Measurements from ENCODE around the gene STT3A. TPM values are rescaled to one million over a fixed set of nuclear protein-coding genes. Genes with fewer than 3 reads are reported as not detected.
A peak's percentile ranks its signal among the peaks of the same experiment; 100 is the strongest.

STT3A gene
- total and polyA plus RNA-seq, 10 of the 15 experiments (the other 5 are each of a cell fraction or from before 2014, with no cell fraction given) = 74.4 to 202 (median 118) TPM

DNA sequence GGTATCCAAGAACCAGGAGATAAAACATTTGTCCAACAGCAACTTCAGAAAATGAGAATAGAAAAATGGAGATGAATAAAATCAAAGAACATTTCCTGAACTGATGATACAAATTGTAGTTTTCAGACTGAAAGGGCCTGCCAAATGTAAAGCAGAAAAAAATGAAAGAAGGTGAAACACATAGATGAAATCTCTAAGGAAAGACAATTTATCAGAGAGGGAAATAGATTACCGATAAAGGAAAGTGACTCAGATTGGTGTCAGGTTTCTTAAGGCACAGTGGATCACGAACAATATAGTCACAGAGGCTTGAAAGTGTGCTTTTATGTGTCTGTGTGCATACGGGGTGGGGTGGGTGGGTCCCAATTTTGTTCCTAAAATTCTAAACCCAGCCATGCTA, 4.1 kb upstream of the STT3A start (continued):
- TF ChIP-seq, protein P1, sequence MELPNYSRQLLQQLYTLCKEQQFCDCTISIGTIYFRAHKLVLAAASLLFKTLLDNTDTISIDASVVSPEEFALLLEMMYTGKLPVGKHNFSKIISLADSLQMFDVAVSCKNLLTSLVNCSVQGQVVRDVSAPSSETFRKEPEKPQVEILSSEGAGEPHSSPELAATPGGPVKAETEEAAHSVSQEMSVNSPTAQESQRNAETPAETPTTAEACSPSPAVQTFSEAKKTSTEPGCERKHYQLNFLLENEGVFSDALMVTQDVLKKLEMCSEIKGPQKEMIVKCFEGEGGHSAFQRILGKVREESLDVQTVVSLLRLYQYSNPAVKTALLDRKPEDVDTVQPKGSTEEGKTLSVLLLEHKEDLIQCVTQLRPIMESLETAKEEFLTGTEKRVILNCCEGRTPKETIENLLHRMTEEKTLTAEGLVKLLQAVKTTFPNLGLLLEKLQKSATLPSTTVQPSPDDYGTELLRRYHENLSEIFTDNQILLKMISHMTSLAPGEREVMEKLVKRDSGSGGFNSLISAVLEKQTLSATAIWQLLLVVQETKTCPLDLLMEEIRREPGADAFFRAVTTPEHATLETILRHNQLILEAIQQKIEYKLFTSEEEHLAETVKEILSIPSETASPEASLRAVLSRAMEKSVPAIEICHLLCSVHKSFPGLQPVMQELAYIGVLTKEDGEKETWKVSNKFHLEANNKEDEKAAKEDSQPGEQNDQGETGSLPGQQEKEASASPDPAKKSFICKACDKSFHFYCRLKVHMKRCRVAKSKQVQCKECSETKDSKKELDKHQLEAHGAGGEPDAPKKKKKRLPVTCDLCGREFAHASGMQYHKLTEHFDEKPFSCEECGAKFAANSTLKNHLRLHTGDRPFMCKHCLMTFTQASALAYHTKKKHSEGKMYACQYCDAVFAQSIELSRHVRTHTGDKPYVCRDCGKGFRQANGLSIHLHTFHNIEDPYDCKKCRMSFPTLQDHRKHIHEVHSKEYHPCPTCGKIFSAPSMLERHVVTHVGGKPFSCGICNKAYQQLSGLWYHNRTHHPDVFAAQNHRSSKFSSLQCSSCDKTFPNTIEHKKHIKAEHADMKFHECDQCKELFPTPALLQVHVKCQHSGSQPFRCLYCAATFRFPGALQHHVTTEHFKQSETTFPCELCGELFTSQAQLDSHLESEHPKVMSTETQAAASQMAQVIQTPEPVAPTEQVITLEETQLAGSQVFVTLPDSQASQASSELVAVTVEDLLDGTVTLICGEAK (IDR thresholded peaks at IDR 0.05; ENCODE audit: borderline replicate concordance) = no peak
- TF ChIP-seq BHLHE40 (IDR thresholded peaks at IDR 0.05; ENCODE audit: borderline replicate concordance in 1 of 2, low read depth in 2 of 2, low read length in 1 of 2) (no peak), MYB (IDR thresholded peaks at IDR 0.05; ENCODE audit: borderline replicate concordance, low read depth, low read length) (no peak), ETV6 (conservative IDR thresholded peaks at IDR 0.05 in 1 of 2, IDR thresholded peaks at IDR 0.05 in 1 of 2; ENCODE audit: borderline replicate concordance in 1 of 2, low read depth in 1 of 2) (no peak)

DNA sequence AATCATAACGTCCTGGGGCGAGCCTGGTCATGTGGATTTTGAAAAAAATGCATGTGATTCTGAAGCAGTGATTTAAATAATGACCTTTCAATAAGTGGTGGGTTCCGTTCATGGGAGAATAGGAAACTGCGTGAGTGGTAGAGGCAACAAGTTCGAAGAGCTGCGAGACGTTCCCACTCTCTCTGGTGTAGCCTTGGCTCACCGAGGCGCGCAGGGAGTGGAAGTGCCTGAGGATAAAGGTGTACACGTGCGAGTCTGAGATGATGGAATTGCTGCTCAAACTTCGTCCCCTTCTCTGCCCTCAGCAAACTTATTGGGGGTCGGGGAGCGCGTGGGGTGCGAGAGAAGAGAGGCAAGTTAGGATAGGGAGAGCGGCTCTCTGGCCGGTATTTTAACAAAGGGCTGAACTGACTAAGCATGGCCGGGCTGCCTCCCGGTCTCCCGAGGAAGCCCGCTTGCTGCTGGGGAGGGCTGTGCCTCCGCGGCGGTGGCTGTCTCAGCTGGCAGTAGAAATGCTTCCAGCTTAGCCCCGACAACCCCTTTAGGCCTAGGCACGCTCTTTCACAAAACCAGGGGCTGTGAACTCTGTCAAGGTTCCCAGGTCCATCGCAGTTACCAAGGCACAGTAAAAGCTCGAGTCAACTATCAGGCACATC, 875 bp upstream of the STT3A start:
- H3K9ac ChIP-seq (ENCODE audit: control insufficient read depth, insufficient read depth, low read length) = peak overlapping the region; percentile 93
- H3K4me2 ChIP-seq (ENCODE audit: control insufficient read depth, insufficient read depth) = peak overlapping the region; percentile 61
- peak; percentile 46 for ATAC-seq
- H2AFZ ChIP-seq (ENCODE audit: control insufficient read depth, low read depth, low read length) = peak overlapping the region; percentile 71
- intact Hi-C loops (cut with micrococcal nuclease; ENCODE audit: unreplicated experiment) = loop anchor here (2.0 to 5.0 kb wide), 4 partner anchors 33 to 296 kb away; partner anchors contain the start of genes CHEK1 and HYLS1
- TSS peak; percentile 99 for BruUV-seq (replicated peaks)
- SMC1A ChIA-PET (ENCODE audit: uncharacterized antibody, unreplicated experiment) = interaction anchor here (0.6 to 3.2 kb wide), 10 partner anchors 12 to 138 kb away, joined by 3 to 16 read pairs (median 3); partner anchors contain the start of genes CHEK1 and EI24
- CTCF ChIA-PET = interaction anchor here (0.7 to 5.3 kb wide), 4 partner anchors 23 to 598 kb away, joined by 3 to 33 read pairs (median 4); partner anchors contain the start of gene EI24
- in situ Hi-C loops (cut with MboI) = no loop called here
- H3K36me3 ChIP-seq (ENCODE audit: control insufficient read depth in 2 of 2, insufficient read depth in 2 of 2, low read length in 1 of 2) = peaks cover 0 to 3% of the 10 kb centered on the region in 2 experiments; a peak in 2 of 4 replicates
- no peaks in the 10 kb centered on the region for H4K20me1 ChIP-seq (ENCODE audit: control insufficient read depth, insufficient read depth)
- no peaks in the 10 kb centered on the region for H3K27me3 ChIP-seq (replicated peaks in 1 of 2; ENCODE audit: control insufficient read depth in 2 of 2, insufficient read depth in 2 of 2, low read length in 1 of 2)
- peak overlapping the region; percentile 81 for H3K4me3 ChIP-seq
- no peak for FAIRE-seq
- peak overlapping the region; percentile 94 for H3K27ac ChIP-seq (ENCODE audit: control insufficient read depth, insufficient read depth)
- DNase-seq (ENCODE audit: low read depth, low spot score) = no peak
- POLR2A ChIA-PET = interaction anchor here (0.6 to 6.0 kb wide), 14 partner anchors 9 to 883 kb away, joined by 3 to 90 read pairs (median 3); partner anchors contain the start of genes CHEK1, EI24, FEZ1 and HYLS1
- H3K4me1 ChIP-seq (ENCODE audit: control insufficient read depth, insufficient read depth, low read length) = no peaks in the 10 kb centered on the region; the same call in 1 of the 2 replicates
- H3K9me3 ChIP-seq (replicated peaks; ENCODE audit: control insufficient read depth, insufficient read depth, low read length) = no peaks in the 10 kb centered on the region
- RAD21 ChIA-PET (ENCODE audit: unreplicated experiment) = interaction anchor here (0.8 to 3.0 kb wide), 6 partner anchors 11 to 76 kb away, joined by 3 to 19 read pairs (median 6); partner anchors contain the start of genes CHEK1 and EI24
- peaks cover 49% of the 10 kb centered on the region for H3K79me2 ChIP-seq (ENCODE audit: control insufficient read depth, insufficient read depth, low read length)
- 2% methylated on average over 28 of the region's 30 CpGs for WGBS (ENCODE audit: insufficient coverage, insufficient replicate concordance, low lambda C conversion rate, missing lambda C conversion rate)
- TF ChIP-seq ZNF384 (IDR thresholded peaks at IDR 0.05; ENCODE audit: borderline replicate concordance, low read depth, low read length) (0 out of 2 replicates have a peak, but pooled peaks have one; percentile 1), ZNF207 (IDR thresholded peaks at IDR 0.05; ENCODE audit: borderline replicate concordance) (0 out of 2 replicates have a peak, but pooled peaks have one; percentile 57), CBFB (IDR thresholded peaks at IDR 0.05; ENCODE audit: low read depth) (peak; percentile 43; the same call in 1 of the 2 replicates), ETV6 (conservative IDR thresholded peaks at IDR 0.05 in 1 of 2, IDR thresholded peaks at IDR 0.05 in 1 of 2; ENCODE audit: borderline replicate concordance in 1 of 2, low read depth in 1 of 2) (0 out of 4 replicates have a peak, but pooled peaks of 1 of the 2 experiments have one; percentile 19), LARP7 (IDR thresholded peaks at IDR 0.05) (0 out of 2 replicates have a peak, but pooled peaks have one; percentile 25), RB1 (IDR thresholded peaks at IDR 0.05; ENCODE audit: borderline replicate concordance) (no peak), MTA3 (IDR thresholded peaks at IDR 0.05; ENCODE audit: borderline replicate concordance, low read length) (no peak), MYC (IDR thresholded peaks at IDR 0.05; ENCODE audit: insufficient read depth, insufficient read length, insufficient replicate concordance, low read length, severe bottlenecking) (peak; percentile 29), POLR2A (IDR thresholded peaks at IDR 0.05; ENCODE audit: low read depth, low read length) (peak; percentile 52), POU2F2 (IDR thresholded peaks at IDR 0.05; ENCODE audit: borderline replicate concordance, low read depth, low read length) (0 out of 3 replicates have a peak, but pooled peaks have one; percentile 26), MEF2B (IDR thresholded peaks at IDR 0.05; ENCODE audit: partially characterized antibody, poor library complexity, severe bottlenecking) (no peak), FOXK2 (IDR thresholded peaks at IDR 0.05) (no peak)

All from GM12878 (cell line).